HEK293T (cell line): ENCODE results near the gene EVA1C.

Source experiments
- CTCF ChIA-PET: fragments of 350-600 bp; formaldehyde crosslinking; extraction: SDS; loops from one replicate; lab custom pipeline; 2021; ENCODE audit warnings: antibody characterized with exemption, inconsistent platforms; lab: Yijun Ruan, JAX
- POLR2A ChIA-PET: fragments of 350-600 bp; formaldehyde crosslinking; extraction: SDS; loops from one replicate; lab custom pipeline; 2020; ENCODE audit warnings: antibody characterized with exemption, inconsistent platforms; lab: Yijun Ruan, JAX
- DNase-seq: peaks from one replicate; pipeline ENCODE4 v3.0.0; 2012; ENCODE audit warnings: mixed read lengths; ENCODE audit errors: extremely low spot score
- ARNT ChIP-seq: fragments of 450-650 bp; IDR thresholded peaks from 2 replicates; pipeline ENCODE4 v1.6.1; 2017; ENCODE audit warnings: mild to moderate bottlenecking
- BHLHE40 ChIP-seq: fragments of 450-650 bp; IDR thresholded peaks from 2 replicates; pipeline ENCODE4 v1.6.1; 2016; ENCODE audit warnings: mild to moderate bottlenecking, moderate library complexity, borderline replicate concordance
- CTBP1 ChIP-seq: fragments of 450-650 bp; IDR thresholded peaks from 2 replicates; pipeline ENCODE4 v1.6.1; 2016; ENCODE audit warnings: borderline replicate concordance
- ELF4 ChIP-seq: fragments of 450-650 bp; IDR thresholded peaks from 2 replicates; pipeline ENCODE4 v1.6.1; 2017; ENCODE audit warnings: antibody characterized with exemption
- FOXA1 ChIP-seq: fragments of 450-650 bp; IDR thresholded peaks from 2 replicates; pipeline ENCODE4 v1.6.1; 2016; ENCODE audit warnings: mild to moderate bottlenecking
- FOXK2 ChIP-seq: fragments of 450-650 bp; IDR thresholded peaks from 2 replicates; pipeline ENCODE4 v1.6.1; 2016; ENCODE audit warnings: mild to moderate bottlenecking
- FOXM1 ChIP-seq: fragments of 450-650 bp; IDR thresholded peaks from 2 replicates; pipeline ENCODE4 v1.6.1; 2017; ENCODE audit warnings: mild to moderate bottlenecking, borderline replicate concordance
- HDGF ChIP-seq: fragments of 450-650 bp; IDR thresholded peaks from 2 replicates; pipeline ENCODE4 v1.6.1; 2017; ENCODE audit warnings: antibody characterized with exemption, borderline replicate concordance
- L3MBTL2 ChIP-seq: fragments of 450-650 bp; conservative IDR thresholded peaks from 2 replicates; pipeline ENCODE4 v1.6.1; 2016; ENCODE audit warnings: mild to moderate bottlenecking
- LEF1 ChIP-seq: fragments of 450-650 bp; IDR thresholded peaks from 2 replicates; pipeline ENCODE4 v1.6.1; 2017; ENCODE audit warnings: mild to moderate bottlenecking, borderline replicate concordance
- NFRKB ChIP-seq: fragments of 450-650 bp; IDR thresholded peaks from 2 replicates; pipeline ENCODE4 v1.6.1; 2016; ENCODE audit warnings: mild to moderate bottlenecking, moderate library complexity
- SP1 ChIP-seq: fragments of 450-650 bp; IDR thresholded peaks from 2 replicates; pipeline ENCODE4 v1.6.1; 2017
- SUZ12 ChIP-seq: fragments of 450-650 bp; IDR thresholded peaks from 2 replicates; pipeline ENCODE4 v1.6.1; 2016; ENCODE audit warnings: mild to moderate bottlenecking
- TARDBP ChIP-seq: fragments of 450-650 bp; IDR thresholded peaks from 2 replicates; pipeline ENCODE4 v1.6.1; 2016
- ZNF384 ChIP-seq: fragments of 450-650 bp; IDR thresholded peaks from 2 replicates; pipeline ENCODE4 v1.6.1; 2016
- TF ChIP-seq, protein P1 (sequence below): fragments of 450-650 bp; IDR thresholded peaks from 2 replicates; pipeline ENCODE4 v1.6.1; 2016

EVA1C gene

DNA sequence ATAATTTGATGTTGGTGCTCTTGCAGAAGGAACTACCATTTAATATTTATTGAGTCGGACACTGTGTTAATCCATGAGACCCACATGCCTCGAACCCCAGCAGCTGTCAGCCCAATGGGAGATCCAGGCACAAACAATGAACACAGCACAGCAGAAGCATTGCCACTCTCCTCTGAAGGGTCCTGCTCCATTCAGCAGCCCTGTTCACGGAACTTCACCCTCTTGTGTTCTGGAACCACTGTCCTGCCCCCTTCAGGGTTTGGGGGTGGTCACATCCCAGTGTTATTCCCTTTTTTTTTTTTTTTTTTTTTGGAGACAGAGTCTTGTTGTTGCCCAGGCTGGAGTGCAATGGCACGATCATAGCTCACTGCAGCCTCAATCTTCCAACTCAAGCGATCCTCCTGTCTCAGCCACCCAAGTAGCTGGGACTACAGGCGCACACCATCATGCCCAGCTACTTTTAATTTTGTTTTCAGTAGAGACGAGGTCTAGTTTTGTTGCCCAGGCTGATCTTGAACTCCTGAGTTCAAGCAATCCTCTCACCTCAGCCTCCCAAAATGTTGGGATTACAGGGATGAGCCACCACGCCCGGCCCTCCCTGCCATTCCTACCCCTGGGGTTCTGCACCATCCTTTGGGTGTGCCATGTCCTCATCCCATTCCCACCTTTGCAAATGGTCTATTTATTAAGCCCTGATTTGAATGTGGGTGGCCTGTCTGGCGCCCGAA is 70.2 kb downstream of the EVA1C start:
- no peak for TF ChIP-seq FOXA1
- no peak for TF ChIP-seq L3MBTL2
- no peak for TF ChIP-seq ARNT
- TF ChIP-seq CTBP1 = no peak
- TF ChIP-seq TARDBP = no peak
- TF ChIP-seq FOXM1 = no peak
- no peak for DNase-seq
- ChIA-PET POLR2A (no interaction called here), CTCF (no interaction called here)

DNA sequence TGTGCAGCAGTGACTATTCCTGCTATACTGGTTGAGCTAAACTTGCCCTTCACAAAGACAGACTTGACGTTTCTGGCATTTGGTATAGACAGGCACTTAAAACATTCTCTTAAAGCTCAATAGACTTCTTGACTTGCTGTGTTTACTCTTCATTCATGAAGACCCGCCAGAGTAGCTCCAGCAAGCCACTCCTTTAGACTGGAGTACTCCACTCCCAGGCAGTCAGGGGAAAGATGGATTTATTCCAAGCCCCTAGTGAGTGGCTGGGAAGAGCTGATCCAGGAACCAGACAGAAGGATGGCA is 70.7 kb downstream of the EVA1C start:
- POLR2A ChIA-PET = no interaction called here
- TF ChIP-seq, protein P1, sequence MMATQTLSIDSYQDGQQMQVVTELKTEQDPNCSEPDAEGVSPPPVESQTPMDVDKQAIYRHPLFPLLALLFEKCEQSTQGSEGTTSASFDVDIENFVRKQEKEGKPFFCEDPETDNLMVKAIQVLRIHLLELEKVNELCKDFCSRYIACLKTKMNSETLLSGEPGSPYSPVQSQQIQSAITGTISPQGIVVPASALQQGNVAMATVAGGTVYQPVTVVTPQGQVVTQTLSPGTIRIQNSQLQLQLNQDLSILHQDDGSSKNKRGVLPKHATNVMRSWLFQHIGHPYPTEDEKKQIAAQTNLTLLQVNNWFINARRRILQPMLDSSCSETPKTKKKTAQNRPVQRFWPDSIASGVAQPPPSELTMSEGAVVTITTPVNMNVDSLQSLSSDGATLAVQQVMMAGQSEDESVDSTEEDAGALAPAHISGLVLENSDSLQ = no peak
- TF ChIP-seq FOXM1 (no peak), ARNT (no peak), FOXA1 (no peak), NFRKB (no peak), HDGF (no peak)
- CTCF ChIA-PET = no interaction called here
- no peak for DNase-seq

GRCh38 chr21:32484706-32485380 is 72.3 kb downstream of the EVA1C start:
- TF ChIP-seq NFRKB (no peak), SP1 (no peak), ZNF384 (no peak), TARDBP (no peak), LEF1 (no peak), L3MBTL2 (no peak), FOXA1 (no peak), FOXK2 (no peak), HDGF (no peak), ARNT (no peak), SUZ12 (no peak), BHLHE40 (no peak)
- TF ChIP-seq, protein P1 = no peak
- ChIA-PET CTCF (no interaction called here), POLR2A (no interaction called here)
- no peak for DNase-seq

DNA sequence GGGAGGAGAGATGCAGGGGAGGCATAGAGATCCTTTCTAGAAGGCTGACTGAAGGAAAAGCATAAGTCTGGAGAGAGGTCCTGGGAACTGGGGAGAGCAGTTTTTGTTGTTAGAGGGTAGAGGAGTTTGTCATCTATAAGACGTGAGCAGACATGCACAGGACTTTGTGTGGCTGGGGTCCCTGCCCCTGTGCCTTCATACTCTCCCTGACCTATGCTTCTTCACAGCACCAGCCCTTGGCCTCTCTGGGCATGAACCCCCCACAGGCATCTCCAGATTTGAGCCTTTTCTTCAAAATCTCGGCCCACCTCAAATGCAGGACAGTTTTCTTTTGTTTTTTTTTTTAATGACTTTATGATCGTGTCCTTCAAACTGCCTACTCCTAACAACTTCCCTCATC is 79.9 kb downstream of the EVA1C start:
- TF ChIP-seq HDGF (no peak), TARDBP (no peak), LEF1 (no peak), CTBP1 (no peak), ARNT (no peak), BHLHE40 (no peak), FOXM1 (no peak), ZNF384 (no peak), NFRKB (no peak), FOXK2 (no peak)
- TF ChIP-seq, protein P1 = no peak
- ChIA-PET CTCF (no interaction called here), POLR2A (no interaction called here)
- DNase-seq = no peak

- TF ChIP-seq ARNT (no peak), SP1 (no peak), LEF1 (no peak), FOXA1 (no peak), FOXK2 (no peak), BHLHE40 (no peak), TARDBP (no peak), HDGF (no peak), ELF4 (no peak), L3MBTL2 (no peak), SUZ12 (no peak), FOXM1 (no peak), ZNF384 (no peak)
- TF ChIP-seq, protein P1 = no peak
- ChIA-PET POLR2A (no interaction called here), CTCF (no interaction called here)
- DNase-seq = no peak
These were observed 82.6 kb downstream of the EVA1C start for GRCh38 chr21:32494934-32495709.
